ENCODE measurements around the gene PCK2.

DNA sequence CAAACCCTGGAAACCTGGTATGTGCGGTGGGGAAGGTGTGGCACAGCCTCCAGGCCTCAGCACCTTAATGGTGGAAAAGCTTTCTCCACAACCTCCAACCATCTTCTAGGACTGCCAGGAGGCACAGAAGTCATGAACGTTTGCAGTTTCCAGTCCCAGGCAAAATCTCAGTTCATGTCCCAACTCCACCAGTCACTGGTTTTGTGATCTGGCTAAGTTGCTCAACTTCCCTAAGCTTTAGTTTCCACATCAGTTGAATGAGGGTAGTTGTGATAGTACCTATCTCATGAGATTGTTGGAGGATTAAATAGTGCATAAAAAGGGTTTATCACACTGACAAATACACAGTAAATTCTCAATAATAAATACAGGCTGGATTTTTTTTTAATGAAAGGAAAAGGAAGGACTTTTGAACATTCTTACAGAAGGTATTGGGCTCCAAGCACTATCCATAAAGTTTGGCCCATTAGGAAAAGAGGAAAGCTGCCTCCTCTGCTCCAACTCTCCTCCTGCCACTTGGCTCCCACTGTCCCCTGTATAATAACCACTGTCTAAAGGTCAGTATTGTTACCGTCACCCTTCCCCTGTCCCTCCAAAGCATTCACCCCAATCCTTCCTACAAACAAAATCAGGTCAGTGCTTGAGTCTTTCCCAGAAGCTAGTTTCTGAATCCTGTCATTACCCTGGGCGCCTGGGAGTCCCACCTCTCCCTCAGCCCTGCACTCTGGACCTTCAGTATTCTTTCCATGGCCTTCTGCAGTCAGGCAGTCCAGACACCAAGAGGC is 6.3 kb downstream of the PCK2 start:
- TF ChIP-seq POLR2A (IDR thresholded peaks at IDR 0.05; ENCODE audit: low read length), result no peak
- no peak for TF ChIP-seq GATA1 (IDR thresholded peaks at IDR 0.05; ENCODE audit: low read depth, low read length)
